HUES64 (cell line): ENCODE data around the gene DCLK3.

Experiments
- H3K27ac ChIP-seq: 2 replicates; pipeline ENCODE4 v1.7.0; 2013; ENCODE audit warnings: low read depth, low read length, inconsistent platforms
- H3K27me3 ChIP-seq: 2 replicates; pipeline ENCODE4 v1.6.1; 2013; ENCODE audit warnings: mild to moderate bottlenecking, low read length; ENCODE audit not compliant: insufficient read depth
- H3K36me3 ChIP-seq: 2 replicates; pipeline ENCODE4 v1.6.1; 2013; ENCODE audit warnings: mild to moderate bottlenecking, low read length; ENCODE audit not compliant: insufficient read depth
- H3K4me1 ChIP-seq: 2 replicates; pipeline ENCODE4 v1.6.1; 2013; ENCODE audit warnings: mild to moderate bottlenecking, low read length, moderate library complexity; ENCODE audit not compliant: insufficient read depth
- H3K4me3 ChIP-seq: 2 replicates; pipeline ENCODE4 v1.5.1; 2013; ENCODE audit warnings: mild to moderate bottlenecking, low read length, moderate library complexity
- H3K9ac ChIP-seq: 2 replicates; pipeline ENCODE4 v1.6.1; 2013; ENCODE audit warnings: mild to moderate bottlenecking, low read depth, low read length
- H3K9me3 ChIP-seq: 2 replicates; pipeline ENCODE4 v1.6.1; 2013; ENCODE audit warnings: low read depth, low read length; ENCODE audit not compliant: insufficient read depth
- WGBS: fragments of 150-250, 120-280 bp; methylation state at CpG from one replicate; pipeline ENCODE4 v1.1.7; 2013; ENCODE audit warnings: missing lambda C conversion rate; 5-methylcytosine and 5-hydroxymethylcytosine counted together

DCLK3 gene

DNA sequence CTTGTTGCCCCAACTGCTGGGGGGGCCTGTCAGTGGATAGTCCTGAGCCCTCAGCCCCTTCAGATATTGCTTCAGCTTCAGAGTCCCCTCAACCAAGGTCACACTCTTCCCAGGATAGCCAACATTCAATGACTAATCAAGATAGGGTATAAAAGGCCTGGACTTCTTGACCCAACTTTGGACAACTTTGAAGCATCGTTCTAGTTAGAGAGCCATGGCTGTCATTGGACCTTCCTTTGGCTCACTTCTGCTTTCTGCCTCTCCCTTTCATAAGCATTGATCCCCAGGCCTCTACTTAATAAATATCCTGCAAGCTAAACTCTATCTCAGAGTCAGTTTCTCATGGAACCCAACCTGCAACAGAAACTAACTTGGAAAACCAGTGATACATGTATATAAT is 31.3 kb upstream of the DCLK3 start:
- no peaks in the 10 kb centered on the region for H3K9me3 ChIP-seq
- no peaks in the 10 kb centered on the region for H3K36me3 ChIP-seq
- peaks cover 3% of the 10 kb centered on the region; the same call in 1 of the 2 replicates for H3K4me1 ChIP-seq
- no peak overlapping the region for H3K27ac ChIP-seq
- H3K4me3 ChIP-seq, result no peak overlapping the region
- WGBS, result 90% methylated on average over 1 of the region's 1 CpG
- H3K9ac ChIP-seq, result no peak overlapping the region
- no peaks in the 10 kb centered on the region for H3K27me3 ChIP-seq

DNA sequence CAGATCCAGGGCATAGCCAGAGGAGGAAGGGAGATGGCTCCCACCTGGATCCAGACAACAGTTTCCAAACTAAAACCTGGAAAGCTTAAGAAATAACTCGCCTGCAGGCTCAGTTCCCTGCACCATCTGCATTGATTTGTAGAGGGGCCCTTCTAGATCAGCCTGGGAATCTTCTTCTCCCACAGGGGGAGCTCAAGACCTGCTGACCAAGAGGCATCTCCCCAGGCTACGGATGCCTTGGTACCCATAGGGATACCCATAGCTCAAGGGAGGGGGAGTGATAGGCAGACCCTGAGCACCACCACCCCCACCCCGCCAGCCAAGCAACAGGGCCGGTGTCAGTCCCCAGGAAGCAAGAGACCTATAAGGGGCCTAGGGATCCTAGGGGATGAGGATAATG is 28.0 kb upstream of the DCLK3 start:
- WGBS, result 46% methylated on average over 4 of the region's 4 CpGs
- H3K9ac ChIP-seq, result no peak overlapping the region

GRCh38 chr3:36790765-36791164 is 26.4 kb upstream of the DCLK3 start:
- no peak overlapping the region for H3K4me3 ChIP-seq
- H3K27me3 ChIP-seq, result no peaks in the 10 kb centered on the region
- H3K9ac ChIP-seq, result no peak overlapping the region
- H3K27ac ChIP-seq, result no peak overlapping the region
- no peaks in the 10 kb centered on the region for H3K4me1 ChIP-seq
- no peaks in the 10 kb centered on the region for H3K9me3 ChIP-seq
- no peaks in the 10 kb centered on the region for H3K36me3 ChIP-seq
- WGBS, result 77% methylated on average over 6 of the region's 6 CpGs

More for the DNA sequence above, 28.0 kb upstream of the DCLK3 start:
- H3K4me3 ChIP-seq, result no peak overlapping the region
- H3K36me3 ChIP-seq, result no peaks in the 10 kb centered on the region
- no peaks in the 10 kb centered on the region for H3K4me1 ChIP-seq
- H3K27ac ChIP-seq, result no peak overlapping the region
- H3K27me3 ChIP-seq, result no peaks in the 10 kb centered on the region
- no peaks in the 10 kb centered on the region for H3K9me3 ChIP-seq

DNA sequence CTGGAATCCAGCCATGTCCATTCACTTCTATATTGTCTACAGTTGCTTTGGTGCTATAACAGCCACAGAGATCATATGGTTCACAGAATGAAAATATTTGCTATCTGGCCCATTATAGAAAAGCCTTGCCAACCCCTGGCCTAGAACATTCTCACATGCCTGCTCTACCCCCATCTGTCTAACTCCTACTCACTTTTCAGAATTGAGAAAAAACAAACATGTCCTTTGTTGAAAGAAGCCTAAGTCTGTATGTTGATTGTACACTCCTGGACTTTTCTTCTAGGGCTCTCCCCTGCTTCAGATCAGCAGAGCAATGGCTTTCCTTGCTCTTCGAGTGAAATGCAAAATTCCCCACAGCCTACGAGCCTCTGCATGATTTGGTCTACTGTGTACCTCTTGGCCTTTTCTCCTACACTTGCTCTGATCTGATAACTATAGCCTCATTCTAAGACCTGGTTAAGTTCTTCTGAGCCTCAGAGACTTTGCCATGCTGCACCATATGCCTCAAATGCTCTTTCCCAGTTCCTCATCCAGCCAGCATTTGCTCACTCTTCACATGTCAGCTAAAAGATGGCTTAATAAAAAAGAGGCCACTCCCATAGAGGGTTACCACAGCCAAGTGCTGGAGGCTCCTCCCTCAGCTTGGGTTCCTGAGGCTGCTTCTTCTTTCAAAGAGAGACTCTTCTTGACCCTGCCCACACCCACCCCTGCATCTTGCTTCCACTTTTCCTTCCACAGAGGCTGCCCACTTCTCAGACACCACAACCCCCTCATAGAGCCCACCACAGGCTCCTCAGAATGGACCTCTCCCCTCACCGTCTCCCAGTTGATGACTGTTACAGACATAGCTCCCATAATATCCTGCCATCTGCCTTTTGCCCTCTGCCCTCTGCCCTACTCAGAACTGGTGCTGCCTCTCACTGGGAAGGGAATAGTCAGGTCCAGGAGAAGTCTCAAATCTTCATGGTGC is 22.9 kb upstream of the DCLK3 start:
- H3K9me3 ChIP-seq, result no peaks in the 10 kb centered on the region
- H3K27ac ChIP-seq, result no peak overlapping the region
- no peaks in the 10 kb centered on the region for H3K36me3 ChIP-seq
- no peak overlapping the region for H3K4me3 ChIP-seq
- H3K27me3 ChIP-seq, result no peaks in the 10 kb centered on the region
- WGBS, result 76% methylated on average over 3 of the region's 3 CpGs
- no peaks in the 10 kb centered on the region for H3K4me1 ChIP-seq
- H3K9ac ChIP-seq, result no peak overlapping the region

GRCh38 chr3:36784138-36784635 is 19.8 kb upstream of the DCLK3 start:
- Histone ChIP-seq H3K9me3 (no peaks in the 10 kb centered on the region), H3K36me3 (no peaks in the 10 kb centered on the region), H3K27me3 (no peaks in the 10 kb centered on the region), H3K4me1 (no peaks in the 10 kb centered on the region), H3K27ac (no peak overlapping the region), H3K9ac (no peak overlapping the region), H3K4me3 (no peak overlapping the region)
- WGBS, result 83% methylated on average over 3 of the region's 3 CpGs

DNA sequence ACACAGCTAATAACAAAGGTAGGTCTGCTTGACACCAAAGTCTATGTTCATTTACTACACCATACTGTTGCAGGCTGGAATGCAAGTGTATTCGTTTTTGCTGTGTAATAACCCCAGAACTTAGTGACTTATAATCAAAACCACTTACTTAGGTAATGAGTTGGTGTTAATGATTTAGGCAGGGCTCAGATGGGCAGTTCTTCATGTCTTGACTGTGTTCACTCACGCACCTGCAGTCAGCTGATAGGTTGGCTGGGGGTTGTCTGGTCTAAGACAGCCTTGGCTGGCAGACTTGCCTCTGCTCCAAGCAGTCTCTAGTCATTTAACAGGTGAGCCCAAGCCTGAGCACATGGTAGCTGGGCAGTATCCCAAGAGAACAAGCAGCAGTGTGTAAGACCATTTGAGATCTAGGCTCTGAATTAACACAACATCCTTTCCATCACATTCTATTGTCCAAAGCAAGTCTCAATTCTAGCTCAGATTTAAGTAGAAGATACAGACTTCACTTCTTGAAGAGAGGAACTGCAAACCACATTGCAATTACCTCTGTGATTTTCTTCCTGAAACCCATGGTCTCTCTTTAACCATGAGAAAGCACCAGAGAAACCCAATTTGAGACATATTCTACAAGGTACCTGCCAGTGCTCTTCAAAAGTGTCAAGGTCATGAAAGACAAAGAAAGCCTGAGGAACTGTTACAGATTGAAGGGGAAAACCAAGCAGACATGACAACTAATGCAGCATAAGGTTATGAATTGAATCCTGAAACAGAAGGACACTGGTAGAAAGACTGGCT is 13.3 kb upstream of the DCLK3 start:
- WGBS, result 96% methylated on average over 1 of the region's 2 CpGs
- no peaks in the 10 kb centered on the region for H3K27me3 ChIP-seq
- no peaks in the 10 kb centered on the region for H3K9me3 ChIP-seq
- H3K4me1 ChIP-seq, result peaks cover 6% of the 10 kb centered on the region; the same call in 1 of the 2 replicates
- H3K9ac ChIP-seq, result no peak overlapping the region
- H3K4me3 ChIP-seq, result no peak overlapping the region
- no peak overlapping the region for H3K27ac ChIP-seq
- no peaks in the 10 kb centered on the region for H3K36me3 ChIP-seq

DNA sequence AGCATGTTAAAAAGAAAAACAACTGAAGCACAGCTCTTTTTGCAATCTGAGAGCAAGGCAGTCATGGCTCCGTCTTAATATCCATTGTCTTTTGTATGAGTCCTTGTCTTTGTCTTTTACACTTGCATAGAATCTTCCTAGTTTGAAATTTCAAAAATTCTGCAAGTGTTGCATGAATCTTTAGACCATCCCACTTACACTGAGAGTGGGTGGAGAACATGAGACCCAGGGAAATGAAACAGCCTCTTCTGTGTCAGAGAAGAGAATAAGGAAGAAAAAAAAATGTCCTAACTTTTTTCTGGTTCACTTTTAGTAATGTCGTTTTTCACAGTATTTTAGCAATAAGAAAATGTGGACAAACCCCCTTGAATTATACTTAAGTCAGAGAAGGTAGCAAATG is 12.1 kb upstream of the DCLK3 start:
- H3K36me3 ChIP-seq, result no peaks in the 10 kb centered on the region
- H3K27ac ChIP-seq, result no peak overlapping the region
- no peaks in the 10 kb centered on the region for H3K27me3 ChIP-seq
- peaks cover 6% of the 10 kb centered on the region; the same call in 1 of the 2 replicates for H3K4me1 ChIP-seq
- no peak overlapping the region for H3K9ac ChIP-seq
- WGBS, result 63% methylated on average over 2 of the region's 2 CpGs
- H3K4me3 ChIP-seq, result no peak overlapping the region
- no peaks in the 10 kb centered on the region for H3K9me3 ChIP-seq

- 86% methylated on average over 3 of the region's 3 CpGs for WGBS
- Histone ChIP-seq H3K9ac (no peak overlapping the region), H3K4me3 (no peak overlapping the region), H3K9me3 (no peaks in the 10 kb centered on the region), H3K36me3 (no peaks in the 10 kb centered on the region), H3K27me3 (no peaks in the 10 kb centered on the region), H3K27ac (no peak overlapping the region), H3K4me1 (peaks cover 21% of the 10 kb centered on the region)
Measured at GRCh38 chr3:36774052-36774451, 9.7 kb upstream of the DCLK3 start.

DNA sequence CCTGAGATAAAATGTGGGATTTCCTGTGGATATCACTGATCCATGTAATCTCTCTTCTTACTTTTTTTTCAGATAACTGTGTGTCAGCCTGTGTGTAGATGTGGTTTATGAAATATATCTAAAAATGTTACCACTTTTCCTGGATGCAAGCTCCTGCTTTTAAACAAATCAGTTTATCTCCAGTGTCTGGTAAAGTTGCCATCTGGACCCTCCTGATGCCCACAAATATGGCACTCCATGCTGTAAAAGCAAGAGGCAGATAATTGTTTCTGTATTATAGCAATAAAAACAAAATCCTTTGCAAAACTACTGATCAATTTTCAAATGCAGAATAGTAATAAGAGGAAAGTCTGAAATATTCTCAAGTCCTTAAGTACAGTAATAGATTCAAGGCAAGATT is 7.6 kb upstream of the DCLK3 start:
- no peaks in the 10 kb centered on the region for H3K36me3 ChIP-seq
- no peak overlapping the region for H3K27ac ChIP-seq
- peaks cover 23% of the 10 kb centered on the region for H3K4me1 ChIP-seq
- H3K9ac ChIP-seq, result no peak overlapping the region
- H3K9me3 ChIP-seq, result no peaks in the 10 kb centered on the region
- no peak overlapping the region for H3K4me3 ChIP-seq
- 0 out of 2 replicates have a peak, but pooled peaks cover 11% of the 10 kb centered on the region for H3K27me3 ChIP-seq

DNA sequence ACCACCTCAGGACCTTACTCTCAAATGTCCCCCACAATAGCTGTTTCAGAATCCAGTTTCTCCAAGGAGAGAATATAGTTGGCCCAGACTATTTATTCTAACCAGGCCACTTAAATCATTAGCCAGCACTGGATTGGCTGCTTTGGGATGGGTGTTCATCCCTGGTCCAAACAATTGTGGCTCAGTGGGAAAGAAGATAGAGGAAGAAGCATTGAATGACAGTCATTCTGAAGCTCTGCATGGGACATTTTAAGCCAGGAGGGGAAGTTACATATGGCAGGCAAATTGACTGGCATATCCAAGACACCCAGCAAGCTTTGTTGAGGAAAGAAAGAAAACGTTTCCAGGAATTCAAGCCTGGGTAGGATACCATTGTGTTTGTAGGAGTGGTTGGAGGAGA is 5.6 kb upstream of the DCLK3 start:
- peak overlapping the region; percentile 27; the same call in 1 of the 2 replicates for H3K27ac ChIP-seq

GRCh38 chr3:36765104-36765503 is 751 bp upstream of the DCLK3 start:
- H3K36me3 ChIP-seq, result no peaks in the 10 kb centered on the region
- H3K9me3 ChIP-seq, result no peaks in the 10 kb centered on the region
- 91% methylated on average over 7 of the region's 7 CpGs for WGBS
- peaks cover 57% of the 10 kb centered on the region for H3K27me3 ChIP-seq
- H3K4me1 ChIP-seq, result peaks cover 26% of the 10 kb centered on the region
- H3K9ac ChIP-seq, result no peak overlapping the region
- no peak overlapping the region for H3K4me3 ChIP-seq
- H3K27ac ChIP-seq, result no peak overlapping the region

More for the DNA sequence above, 5.6 kb upstream of the DCLK3 start:
- WGBS, result 44% methylated on average over 1 of the region's 1 CpG
- Histone ChIP-seq H3K4me1 (peaks cover 17% of the 10 kb centered on the region), H3K9me3 (no peaks in the 10 kb centered on the region), H3K27me3 (peaks cover 31% of the 10 kb centered on the region), H3K4me3 (no peak overlapping the region), H3K9ac (no peak overlapping the region), H3K36me3 (no peaks in the 10 kb centered on the region)
